SK-N-MC (cell line): ENCODE measurements around the gene SP2.
"Not testable (repeated sequence)": the region's sequence is repeated elsewhere in the genome, so short reads cannot be mapped to it uniquely, and the experiment has no call there.

Experiments used
- DNase-seq: peaks from one replicate; pipeline ENCODE4 v3.0.0-alpha.2; 2011; ENCODE audit warnings: low read depth, low spot score
- H3K27ac ChIP-seq: fragments of 200-600 bp; sonication (generic); 2 replicates; pipeline ENCODE4 v1.5.1; 2016; ENCODE audit warnings: mixed run types
- H3K36me3 ChIP-seq: fragments of 200-600 bp; sonication (generic); 2 replicates; pipeline ENCODE4 v1.6.1; 2017; ENCODE audit warnings: antibody characterized with exemption, low read length, mixed read lengths; ENCODE audit not compliant: insufficient read depth
- H3K4me3 ChIP-seq: fragments of 200-600 bp; sonication (generic); 2 replicates; pipeline ENCODE4 v1.5.1; 2016
- H3K9ac ChIP-seq: fragments of 200-600 bp; sonication (generic); 2 replicates; pipeline ENCODE4 v1.8.0; 2017; ENCODE audit warnings: mixed run types, mixed read lengths; ENCODE audit not compliant: insufficient read length
- H3K9me3 ChIP-seq: fragments of 200-600 bp; sonication (generic); 2 replicates; pipeline ENCODE4 v1.6.1; 2017; ENCODE audit warnings: low read depth, mild to moderate bottlenecking, antibody characterized with exemption, low read length, moderate library complexity, mixed read lengths
- EZH2 ChIP-seq: fragments of 200-600 bp; sonication (generic); IDR thresholded peaks from one replicate; pipeline ENCODE4 v1.6.1; 2017; ENCODE audit warnings: antibody characterized with exemption
- FOXP2 ChIP-seq: optimal IDR thresholded peaks from 2 replicates; pipeline ENCODE3; 2011; ENCODE audit warnings: mild to moderate bottlenecking, moderate library complexity; ENCODE audit not compliant: insufficient read depth; ENCODE audit errors: extremely low read length, control extremely low read depth
- POLR2AphosphoS5 ChIP-seq: IDR thresholded peaks from 2 replicates; pipeline ENCODE4 v1.6.1; 2012; ENCODE audit warnings: mild to moderate bottlenecking, low read depth, low read length, borderline replicate concordance

Gene SP2

DNA sequence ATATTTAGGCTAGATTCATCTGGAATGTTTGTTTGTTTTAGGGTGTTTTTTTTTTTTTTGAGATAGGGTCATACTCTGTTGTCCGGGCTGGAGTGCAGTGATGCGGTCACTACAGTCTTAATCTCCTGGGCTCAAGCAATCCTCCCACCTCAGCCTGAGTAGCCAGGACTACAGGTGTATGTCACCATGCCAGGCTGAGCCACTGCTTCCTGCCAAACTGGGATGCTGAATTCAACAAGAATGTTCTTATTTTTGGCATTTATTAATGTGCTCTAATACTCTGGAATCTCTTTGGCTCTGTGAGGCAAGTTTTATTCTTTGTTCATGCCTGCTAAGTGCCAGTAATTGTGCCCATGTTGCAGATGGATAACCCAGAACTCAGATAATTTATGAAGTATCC, 21.5 kb downstream of the SP2 start:
- Histone ChIP-seq H3K9me3 (no peaks in the 10 kb centered on the region), H3K27ac (no peak overlapping the region), H3K9ac (no peak overlapping the region), H3K36me3 (no peaks in the 10 kb centered on the region), H3K4me3 (no peak overlapping the region)
- no peak for TF ChIP-seq FOXP2
- no peak for TF ChIP-seq POLR2AphosphoS5
- no peak for DNase-seq

GRCh38 chr17:47918006-47918405, 22.0 kb downstream of the SP2 start:
- no peak for DNase-seq
- H3K9ac ChIP-seq: no peak overlapping the region
- no peak overlapping the region for H3K27ac ChIP-seq
- no peak overlapping the region for H3K4me3 ChIP-seq
- no peak for TF ChIP-seq POLR2AphosphoS5
- no peak for TF ChIP-seq FOXP2
- no peak for TF ChIP-seq EZH2
- no peaks in the 10 kb centered on the region for H3K9me3 ChIP-seq
- H3K36me3 ChIP-seq: no peaks in the 10 kb centered on the region; the same call in 1 of the 2 replicates

- TF ChIP-seq EZH2 (no peak), POLR2AphosphoS5 (no peak), FOXP2 (no peak)
- H3K27ac ChIP-seq: no peak overlapping the region
- no peak overlapping the region for H3K4me3 ChIP-seq
- H3K9me3 ChIP-seq: no peaks in the 10 kb centered on the region
- H3K9ac ChIP-seq: no peak overlapping the region
- H3K36me3 ChIP-seq: peaks cover 5% of the 10 kb centered on the region; the same call in 1 of the 2 replicates
- DNase-seq: no peak
Measured at GRCh38 chr17:47918991-47919390, 23.0 kb downstream of the SP2 start.

DNA sequence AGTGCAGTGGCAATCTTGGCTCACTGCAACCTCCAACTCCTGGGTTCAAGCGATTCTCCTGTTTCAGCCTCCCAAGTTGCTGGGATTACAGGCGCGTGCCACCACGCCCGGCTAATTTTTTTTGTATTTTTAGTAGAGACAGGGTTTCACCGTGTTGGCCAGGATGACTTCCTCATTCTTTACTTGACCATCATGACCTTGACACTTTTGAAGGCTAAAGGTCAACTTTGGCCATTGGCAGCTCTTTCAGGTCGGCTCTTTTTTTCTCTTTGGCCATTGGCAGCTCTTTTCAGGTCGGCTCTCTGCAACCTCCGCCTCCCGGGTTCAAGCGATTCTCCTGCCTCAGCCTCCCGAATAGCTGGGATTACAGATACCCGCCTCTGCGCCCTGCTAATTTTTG, 23.9 kb downstream of the SP2 start:
- not testable (repeated sequence) for H3K4me3 ChIP-seq, H3K27ac ChIP-seq, H3K9me3 ChIP-seq, DNase-seq, H3K36me3 ChIP-seq, H3K9ac ChIP-seq

DNA sequence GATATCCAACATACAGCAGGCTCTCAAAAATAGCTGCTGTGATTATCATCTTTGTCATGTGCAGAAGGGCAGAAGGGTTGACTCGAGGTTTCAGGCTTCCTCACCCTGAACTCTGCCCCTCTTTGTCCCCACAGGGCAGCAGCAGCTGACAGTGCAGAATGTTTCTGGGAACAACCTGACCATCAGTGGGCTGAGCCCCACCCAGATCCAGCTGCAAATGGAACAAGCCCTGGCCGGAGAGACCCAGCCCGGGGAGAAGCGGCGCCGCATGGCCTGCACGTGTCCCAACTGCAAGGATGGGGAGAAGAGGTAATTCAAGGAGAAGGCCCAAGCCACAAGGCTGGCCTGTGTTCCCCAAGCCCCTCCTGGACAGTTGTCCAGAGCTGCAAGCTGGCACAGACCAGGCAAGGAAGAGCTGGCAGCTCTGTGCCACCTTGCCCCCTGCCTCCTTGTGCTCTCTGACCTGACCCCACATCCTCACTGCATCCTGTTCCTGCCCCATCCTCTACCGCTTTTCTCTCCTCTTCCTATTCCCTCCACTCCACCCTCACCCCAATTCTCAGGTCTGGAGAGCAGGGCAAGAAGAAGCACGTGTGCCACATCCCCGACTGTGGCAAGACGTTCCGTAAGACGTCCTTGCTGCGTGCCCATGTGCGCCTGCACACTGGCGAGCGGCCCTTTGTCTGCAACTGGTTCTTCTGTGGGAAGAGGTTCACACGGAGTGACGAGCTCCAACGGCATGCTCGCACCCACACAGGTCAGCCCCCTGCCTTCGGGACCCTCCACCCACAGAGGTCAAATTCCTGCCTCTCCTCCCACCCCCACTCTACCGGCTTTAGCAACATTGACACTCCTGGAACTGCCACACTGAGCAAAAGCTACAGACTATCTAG, 29.0 kb downstream of the SP2 start:
- Histone ChIP-seq H3K4me3 (no peak overlapping the region), H3K9me3 (no peaks in the 10 kb centered on the region), H3K9ac (no peak overlapping the region), H3K36me3 (peaks cover 10% of the 10 kb centered on the region; the same call in 1 of the 2 replicates), H3K27ac (no peak overlapping the region)
- no peak for DNase-seq
- TF ChIP-seq EZH2 (no peak), POLR2AphosphoS5 (no peak), FOXP2 (no peak)

DNA sequence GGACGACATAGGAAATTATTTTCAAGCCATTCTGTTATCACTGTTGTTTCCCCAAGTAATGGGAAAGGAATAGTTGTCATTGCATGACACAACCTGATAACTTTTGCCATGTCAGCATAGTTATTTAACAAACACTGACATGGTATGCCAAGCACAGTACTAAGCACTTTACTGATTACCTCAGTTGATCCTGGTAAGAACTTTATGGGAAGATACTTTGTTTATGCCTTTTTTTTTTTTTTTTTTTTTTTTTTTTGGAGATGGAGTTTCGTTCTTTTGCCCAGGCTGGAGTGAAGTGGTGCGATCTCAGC, 29.6 kb downstream of the SP2 start:
- H3K4me3 ChIP-seq: no peak overlapping the region
- DNase-seq: no peak
- H3K27ac ChIP-seq: no peak overlapping the region
- TF ChIP-seq FOXP2: no peak
- TF ChIP-seq EZH2: no peak
- no peak for TF ChIP-seq POLR2AphosphoS5
- no peaks in the 10 kb centered on the region for H3K9me3 ChIP-seq
- H3K36me3 ChIP-seq: peaks cover 10% of the 10 kb centered on the region; the same call in 1 of the 2 replicates
- no peak overlapping the region for H3K9ac ChIP-seq

DNA sequence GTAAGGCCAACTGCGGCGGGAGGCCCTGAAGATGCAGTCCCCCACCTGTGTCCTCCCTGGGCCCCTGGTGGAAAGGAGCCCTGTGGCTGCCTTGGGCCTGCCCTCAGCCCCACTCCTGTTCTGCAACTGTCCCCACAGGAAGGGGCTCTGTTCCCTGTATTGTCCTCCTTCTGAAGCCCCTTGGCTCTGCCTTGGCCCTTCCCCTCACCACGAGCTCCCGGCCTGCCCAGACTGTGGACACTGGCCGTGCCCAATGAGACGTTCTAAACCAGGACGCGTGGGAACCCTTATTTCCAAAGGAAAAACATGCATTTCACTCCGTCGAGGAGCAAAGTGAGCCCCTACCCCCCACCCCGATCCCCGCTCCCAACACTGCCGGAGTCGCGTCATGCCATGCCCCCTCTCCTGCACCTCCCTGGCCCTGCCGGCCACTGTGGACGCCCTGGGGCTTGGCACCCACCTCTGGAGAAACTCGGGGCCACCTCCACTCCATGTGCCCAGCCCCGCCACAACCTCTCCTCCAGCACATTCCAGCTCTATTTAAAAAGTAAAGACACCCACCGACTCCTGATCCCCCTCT, 31.9 kb downstream of the SP2 start:
- no peak for DNase-seq
- no peak overlapping the region for H3K9ac ChIP-seq
- no peak overlapping the region for H3K4me3 ChIP-seq
- H3K27ac ChIP-seq: no peak overlapping the region
- TF ChIP-seq FOXP2: no peak
- TF ChIP-seq EZH2: no peak
- no peak for TF ChIP-seq POLR2AphosphoS5
- peaks cover 10% of the 10 kb centered on the region; the same call in 1 of the 2 replicates for H3K36me3 ChIP-seq
- H3K9me3 ChIP-seq: no peaks in the 10 kb centered on the region

GRCh38 chr17:47928415-47928814, 32.4 kb downstream of the SP2 start:
- Histone ChIP-seq H3K9me3 (no peaks in the 10 kb centered on the region), H3K4me3 (no peak overlapping the region), H3K36me3 (peaks cover 6% of the 10 kb centered on the region; the same call in 1 of the 2 replicates), H3K9ac (no peak overlapping the region), H3K27ac (no peak overlapping the region)
- TF ChIP-seq POLR2AphosphoS5: no peak
- TF ChIP-seq FOXP2: no peak
- TF ChIP-seq EZH2: no peak
- DNase-seq: no peak
